CD4-positive, alpha-beta T cell (primary cell): ENCODE measurements around the gene PRKN. TPM values are rescaled to one million over a fixed set of nuclear protein-coding genes. Genes with fewer than 3 reads are reported as not detected.

Experiments
- ATAC-seq: fragments of 200-7000 bp; cut with Tn5 transposase; one replicate; pipeline ENCODE4 v1.10.0; 2022; ENCODE audit warnings: mild to moderate bottlenecking; ENCODE audit not compliant: poor library complexity
- CTCF ChIA-PET: fragments of 350-600 bp; sonication (Branson Sonifier 250); formaldehyde crosslinking; loops from one replicate; lab custom pipeline; 2021; ENCODE audit warnings: antibody characterized with exemption, inconsistent platforms; lab: Charles Lee
- POLR2A ChIA-PET: fragments of 350-600 bp; sonication (Branson Sonifier 250); formaldehyde crosslinking; loops from one replicate; lab custom pipeline; 2021; ENCODE audit warnings: antibody characterized with exemption, inconsistent platforms; lab: Charles Lee
- DNase-seq, 14 experiments: peaks; one replicate each; pipeline ENCODE4 v3.0.0-alpha.2; 2013 to 2020; ENCODE audit warnings: mixed read lengths in 2 of 14
- H3K27ac ChIP-seq, 2 donors: one replicate each; pipeline versions ENCODE4 v1.5.1 to v1.7.0; 2013; ENCODE audit warnings: low read length in 2 of 2, low read depth in 1 of 2, mild to moderate bottlenecking in 1 of 2
- H3K27me3 ChIP-seq, 2 experiments: 1 replicate in 1 of 2; 2 replicates in 1 of 2; pipeline versions ENCODE4 v1.6.1 to v1.7.0; 2013; ENCODE audit warnings: low read length in 2 of 2, control low read depth in 1 of 2, mild to moderate bottlenecking in 1 of 2, moderate library complexity in 1 of 2; ENCODE audit not compliant: insufficient read depth in 2 of 2, control insufficient read depth in 1 of 2
- H3K36me3 ChIP-seq: one replicate; pipeline ENCODE4 v1.6.1; 2013; ENCODE audit warnings: low read length, control low read depth; ENCODE audit not compliant: insufficient read depth
- H3K4me1 ChIP-seq: one replicate; pipeline ENCODE4 v1.6.1; 2013; ENCODE audit warnings: low read length, control low read depth; ENCODE audit not compliant: insufficient read depth
- H3K4me3 ChIP-seq: one replicate; pipeline ENCODE4 v1.5.1; 2013; ENCODE audit warnings: mild to moderate bottlenecking, low read length, moderate library complexity
- H3K9me3 ChIP-seq, 2 experiments: 1 replicate in 1 of 2; 2 replicates in 1 of 2; pipeline versions ENCODE4 v1.6.1 to v1.7.0; 2013; ENCODE audit warnings: low read length in 2 of 2, mild to moderate bottlenecking in 2 of 2, control low read depth in 1 of 2, moderate library complexity in 1 of 2; ENCODE audit not compliant: control insufficient read depth in 1 of 2, insufficient read depth in 1 of 2
- H3K27ac Mint-ChIP-seq: one replicate; pipeline ENCODE4 v1.8.0; 2020; ENCODE audit warnings: mixed read lengths
- H3K27me3 Mint-ChIP-seq: one replicate; pipeline ENCODE4 v1.8.0; 2021; ENCODE audit warnings: mixed read lengths
- H3K36me3 Mint-ChIP-seq: one replicate; pipeline ENCODE4 v1.8.0; 2021; ENCODE audit warnings: low read depth, mixed read lengths
- H3K4me1 Mint-ChIP-seq: one replicate; pipeline ENCODE4 v1.8.0; 2021; ENCODE audit warnings: low read depth, mixed read lengths
- H3K4me3 Mint-ChIP-seq: one replicate; pipeline ENCODE4 v1.8.0; 2020; ENCODE audit warnings: mild to moderate bottlenecking, mixed read lengths
- H3K9me3 Mint-ChIP-seq: one replicate; pipeline ENCODE4 v1.8.0; 2020; ENCODE audit warnings: mixed read lengths
- intact Hi-C, 2 experiments: fragments of 100-400 bp; cut with DNase I in 1 of 2; cut with micrococcal nuclease in 1 of 2; formaldehyde crosslinking; loops; one replicate each; pipeline versions ENCODE4 v1.15.1 to v1.9.0; 2023 to 2025; cut with DNase I, micrococcal nuclease
- total RNA-seq, 174 experiments: library from RNA in 2 of 174; stranded (reverse) in 2 of 174; gene quantifications; one replicate each; pipeline ENCODE4 v1.2.3 and lab custom pipeline; 2021 to 2026
- TF ChIP-seq, protein P1 (sequence below): fragments of 200-600 bp; IDR thresholded peaks from one replicate; pipeline ENCODE4 v1.8.0; 2022; ENCODE audit warnings: antibody characterized with exemption, mild to moderate bottlenecking

The PRKN gene
- total RNA-seq, 2 experiments from 2014 or later, result 5.2 to 5.4 TPM

DNA sequence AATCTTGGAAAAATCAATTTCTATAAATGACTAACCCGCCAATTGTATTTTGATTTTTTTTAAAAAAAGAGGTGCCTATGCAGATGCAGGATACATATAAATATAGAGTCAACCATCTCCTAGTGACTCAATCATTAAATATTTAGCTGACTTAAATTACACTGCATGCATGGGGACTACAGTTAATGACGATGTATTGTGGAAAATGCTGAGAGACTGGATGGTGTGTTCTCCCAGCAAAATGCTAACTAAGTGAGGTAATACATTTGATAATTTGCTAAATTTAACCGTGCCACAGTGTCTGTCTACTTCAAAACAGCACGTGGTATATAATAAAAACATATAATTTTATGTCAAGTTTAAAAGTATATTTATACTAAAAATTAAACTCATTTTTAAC, 341.6 kb downstream of the PRKN start:
- ATAC-seq (no peak), DNase-seq (no peak)
- POLR2A ChIA-PET, result no interaction called here
- CTCF ChIA-PET, result interaction anchor here (1.7 kb wide), 1 partner anchor 10 kb away, joined by 4 read pairs; no protein-coding TSS in a partner anchor
- TF ChIP-seq, protein P1, sequence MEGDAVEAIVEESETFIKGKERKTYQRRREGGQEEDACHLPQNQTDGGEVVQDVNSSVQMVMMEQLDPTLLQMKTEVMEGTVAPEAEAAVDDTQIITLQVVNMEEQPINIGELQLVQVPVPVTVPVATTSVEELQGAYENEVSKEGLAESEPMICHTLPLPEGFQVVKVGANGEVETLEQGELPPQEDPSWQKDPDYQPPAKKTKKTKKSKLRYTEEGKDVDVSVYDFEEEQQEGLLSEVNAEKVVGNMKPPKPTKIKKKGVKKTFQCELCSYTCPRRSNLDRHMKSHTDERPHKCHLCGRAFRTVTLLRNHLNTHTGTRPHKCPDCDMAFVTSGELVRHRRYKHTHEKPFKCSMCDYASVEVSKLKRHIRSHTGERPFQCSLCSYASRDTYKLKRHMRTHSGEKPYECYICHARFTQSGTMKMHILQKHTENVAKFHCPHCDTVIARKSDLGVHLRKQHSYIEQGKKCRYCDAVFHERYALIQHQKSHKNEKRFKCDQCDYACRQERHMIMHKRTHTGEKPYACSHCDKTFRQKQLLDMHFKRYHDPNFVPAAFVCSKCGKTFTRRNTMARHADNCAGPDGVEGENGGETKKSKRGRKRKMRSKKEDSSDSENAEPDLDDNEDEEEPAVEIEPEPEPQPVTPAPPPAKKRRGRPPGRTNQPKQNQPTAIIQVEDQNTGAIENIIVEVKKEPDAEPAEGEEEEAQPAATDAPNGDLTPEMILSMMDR, result no peak
- intact Hi-C loops, result no loop called here
- no peak overlapping the region for H3K27ac ChIP-seq
- Mint-ChIP-seq H3K36me3 (no peaks in the 10 kb centered on the region), H3K4me1 (no peaks in the 10 kb centered on the region), H3K9me3 (peaks cover 4% of the 10 kb centered on the region), H3K27me3 (no peaks in the 10 kb centered on the region), H3K27ac (no peak overlapping the region), H3K4me3 (no peak overlapping the region)
- no peak overlapping the region for H3K4me3 ChIP-seq
- no peaks in the 10 kb centered on the region for H3K36me3 ChIP-seq
- H3K9me3 ChIP-seq, result no peaks in the 10 kb centered on the region
- H3K27me3 ChIP-seq, result no peaks in the 10 kb centered on the region
- no peaks in the 10 kb centered on the region for H3K4me1 ChIP-seq

GRCh38 chr6:162379757-162380409, 347.7 kb downstream of the PRKN start:
- no peaks in the 10 kb centered on the region for H3K36me3 ChIP-seq
- no peaks in the 10 kb centered on the region for H3K27me3 ChIP-seq
- no peak overlapping the region for H3K4me3 ChIP-seq
- no peaks in the 10 kb centered on the region for H3K4me1 ChIP-seq
- no peak overlapping the region for H3K27ac Mint-ChIP-seq
- TF ChIP-seq, protein P1, result no peak
- ChIA-PET CTCF (no interaction called here), POLR2A (no interaction called here)
- ATAC-seq, result no peak
- intact Hi-C loops, result no loop called here
- H3K27me3 Mint-ChIP-seq, result no peaks in the 10 kb centered on the region
- H3K27ac ChIP-seq, result no peak overlapping the region
- H3K9me3 Mint-ChIP-seq, result peaks cover 7% of the 10 kb centered on the region
- H3K4me1 Mint-ChIP-seq, result no peaks in the 10 kb centered on the region
- no peaks in the 10 kb centered on the region for H3K36me3 Mint-ChIP-seq
- no peak overlapping the region for H3K4me3 Mint-ChIP-seq
- H3K9me3 ChIP-seq, result peaks cover 0 to 5% of the 10 kb centered on the region in 2 experiments
- DNase-seq, result no peak

GRCh38 chr6:162377735-162378134, 349.8 kb downstream of the PRKN start:
- TF ChIP-seq, protein P1, result no peak
- H3K27ac Mint-ChIP-seq, result no peak overlapping the region
- Histone ChIP-seq H3K4me1 (no peaks in the 10 kb centered on the region), H3K27ac (no peak overlapping the region), H3K36me3 (no peaks in the 10 kb centered on the region), H3K4me3 (no peak overlapping the region), H3K27me3 (no peaks in the 10 kb centered on the region), H3K9me3 (peaks cover 0 to 5% of the 10 kb centered on the region in 2 experiments)
- H3K9me3 Mint-ChIP-seq, result peaks cover 6% of the 10 kb centered on the region
- H3K27me3 Mint-ChIP-seq, result no peaks in the 10 kb centered on the region
- DNase-seq, result no peak
- POLR2A ChIA-PET, result no interaction called here
- intact Hi-C loops, result no loop called here
- H3K4me3 Mint-ChIP-seq, result no peak overlapping the region
- no peaks in the 10 kb centered on the region for H3K36me3 Mint-ChIP-seq
- CTCF ChIA-PET, result no interaction called here
- ATAC-seq, result no peak
- H3K4me1 Mint-ChIP-seq, result no peaks in the 10 kb centered on the region
